NCI-H2107 treated with DMSO at 0.1 percent for 48 hours (cell line): ENCODE data around the gene MBOAT7.
A peak's percentile ranks its signal among the peaks of the same experiment; 100 is the strongest.
"Not testable (repeated sequence)": the region's sequence is repeated elsewhere in the genome, so short reads cannot be mapped to it uniquely, and the experiment has no call there.

Experiments
- DNase-seq: peaks from one replicate; lab custom pipeline; 2025; ENCODE audit not compliant: unreplicated experiment; lab: John Stamatoyannopoulos, UW

Gene MBOAT7

DNA sequence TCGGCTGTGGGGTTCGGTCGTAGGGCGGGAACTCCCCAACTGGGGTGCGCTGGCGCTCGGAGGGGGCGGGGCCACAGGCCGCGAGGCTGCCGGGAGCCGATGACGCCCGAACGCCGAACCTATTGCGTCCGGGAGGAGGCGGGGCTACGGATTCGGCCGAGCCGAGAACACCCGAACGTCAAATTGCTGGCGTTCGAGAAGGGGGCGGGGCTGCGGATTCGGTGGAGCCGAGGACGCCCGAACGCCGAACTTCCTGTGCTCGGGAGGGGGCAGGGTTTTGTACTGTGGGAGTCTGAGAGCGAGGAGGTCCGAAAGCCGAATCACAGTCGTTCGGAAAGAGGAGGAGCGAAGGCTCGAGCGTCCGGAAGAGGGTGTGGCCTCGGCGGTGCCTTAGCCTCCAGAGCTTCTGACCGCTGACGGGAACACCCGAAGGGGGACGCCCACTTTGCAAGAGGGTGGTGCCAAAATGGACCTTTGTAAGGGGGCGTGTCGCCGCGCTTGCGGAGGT, 1.2 kb upstream of the MBOAT7 start:
- DNase-seq: peak; percentile 97

DNA sequence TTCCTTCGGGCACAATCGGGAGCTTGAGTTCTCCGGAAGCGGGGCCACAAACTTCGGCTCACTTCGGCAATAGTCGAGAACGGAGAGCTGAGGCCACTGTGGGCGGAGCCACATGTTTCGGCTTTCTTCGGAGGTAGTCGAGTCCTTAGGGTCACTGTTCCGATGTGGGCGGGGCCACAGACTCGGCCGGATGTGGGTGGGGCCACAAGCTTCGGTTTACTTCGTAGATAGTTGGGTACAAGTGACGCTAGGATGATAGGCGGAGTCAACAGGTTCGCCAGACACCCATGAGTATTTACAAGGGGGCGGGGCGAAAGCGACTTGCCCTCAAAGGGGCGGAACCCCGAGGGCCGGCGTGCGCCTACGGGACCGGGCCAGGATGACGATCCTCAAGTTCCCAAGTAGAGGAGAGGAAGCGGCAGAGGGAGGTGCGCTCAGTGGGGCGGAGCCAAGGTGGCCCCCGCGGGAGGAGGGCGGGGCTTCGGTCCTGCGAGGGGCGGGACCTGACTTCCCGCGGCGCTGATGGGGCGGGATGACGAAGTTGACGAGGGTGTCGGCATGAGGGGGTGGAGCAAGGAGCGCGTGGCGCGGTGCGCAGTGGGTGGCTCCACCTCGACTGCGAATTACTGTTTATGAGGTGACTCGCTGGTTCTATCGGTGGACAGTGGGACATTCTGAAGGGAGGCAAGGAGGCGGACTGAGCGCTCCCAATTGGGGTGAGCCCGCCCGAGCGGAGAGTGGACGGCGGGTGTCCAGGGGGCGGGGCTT, 539 bp upstream of the MBOAT7 start:
- DNase-seq: peak; percentile 99

DNA sequence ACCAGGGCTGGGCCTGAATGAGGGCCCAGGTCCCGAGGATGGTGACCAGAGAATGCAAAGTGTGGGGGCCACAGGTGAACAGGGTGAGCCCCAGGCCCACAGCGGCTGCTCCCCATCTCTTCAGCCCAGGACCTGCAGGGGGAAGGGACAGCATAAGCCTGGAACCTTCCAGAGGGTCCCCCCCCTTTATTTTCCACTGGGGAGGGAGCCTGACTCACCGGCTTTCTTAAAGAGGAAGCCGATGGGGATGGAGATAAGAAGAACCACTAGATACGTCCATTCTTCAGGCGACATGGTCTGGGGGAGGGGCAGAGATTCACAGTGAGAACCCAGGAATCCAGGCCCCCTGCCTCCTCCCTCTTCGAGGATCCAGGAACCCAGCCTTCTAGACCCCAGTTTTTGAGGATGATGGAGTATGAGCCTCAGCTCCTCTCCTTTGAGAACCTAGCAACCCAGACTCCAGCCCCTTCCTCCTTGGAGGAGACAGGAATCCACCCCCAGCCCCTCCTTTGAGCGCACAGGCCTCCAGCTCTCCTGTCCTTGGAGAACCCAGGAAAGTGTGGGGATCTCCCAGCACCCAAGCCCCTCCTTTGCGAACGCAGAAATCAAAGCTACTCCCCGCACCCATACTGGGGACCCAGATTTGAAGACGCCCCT, 1.0 kb downstream of the MBOAT7 start:
- DNase-seq: no peak

DNA sequence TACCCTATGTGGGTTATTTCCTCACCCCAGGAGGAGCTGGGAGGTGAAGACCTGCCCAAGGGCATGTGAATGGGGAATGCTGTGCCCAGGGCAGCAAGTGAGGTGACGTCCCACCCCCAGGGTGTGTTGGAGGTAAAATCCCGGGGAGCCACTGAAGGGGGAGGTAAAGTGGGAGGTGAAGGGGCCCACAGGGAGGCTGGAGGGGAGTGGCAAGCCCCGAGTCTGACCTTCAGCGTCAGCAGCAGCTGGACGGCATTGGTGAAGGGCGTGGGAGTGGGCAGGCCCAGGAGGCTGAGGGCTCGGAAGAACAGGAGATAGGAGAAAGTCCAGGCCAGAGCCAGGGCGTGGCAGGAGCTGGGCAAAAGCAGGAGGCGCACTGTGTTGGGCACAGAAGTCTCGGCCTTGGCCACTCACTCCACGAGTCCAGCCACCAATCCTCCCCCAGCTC, 2.4 kb downstream of the MBOAT7 start:
- no peak for DNase-seq

DNA sequence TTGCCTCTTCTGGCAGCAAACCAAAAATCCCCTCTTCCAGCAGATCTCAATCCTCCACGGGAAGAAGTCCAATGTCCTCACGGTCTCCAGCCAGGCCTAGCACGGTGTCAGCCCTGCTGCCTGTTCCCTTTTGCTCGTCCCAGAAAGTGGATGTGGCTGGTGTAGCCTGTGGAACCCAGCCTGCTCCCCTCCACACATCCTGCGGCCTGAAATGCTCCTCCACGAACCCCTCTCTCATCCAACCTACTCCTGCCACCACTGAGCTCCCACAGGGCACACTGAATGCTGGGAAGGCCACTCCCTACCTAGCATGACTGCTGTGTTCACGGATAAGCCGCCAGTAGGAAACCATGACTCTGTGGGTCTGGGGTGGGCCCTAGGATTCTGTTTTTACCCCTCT, 3.0 kb downstream of the MBOAT7 start:
- DNase-seq: no peak

DNA sequence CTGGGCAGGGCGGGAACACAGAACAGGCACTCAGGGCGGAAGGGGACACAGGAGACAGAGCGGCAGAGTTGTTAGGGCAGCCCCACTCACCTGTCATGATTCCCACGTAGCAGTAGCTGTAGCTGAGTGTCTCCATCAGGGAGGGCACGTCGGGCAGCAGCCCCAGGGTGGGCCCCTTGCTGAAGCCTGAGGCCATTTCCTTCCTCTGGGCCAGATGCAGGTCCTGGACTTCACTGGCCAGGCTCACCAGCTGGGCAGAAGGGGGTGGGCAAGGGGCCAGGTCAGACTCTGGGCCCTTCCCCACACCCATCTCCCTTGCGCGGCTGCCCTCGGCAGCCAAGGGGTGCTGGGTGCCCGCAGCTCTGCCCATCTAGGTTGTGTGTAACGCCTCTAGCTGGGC, 5.9 kb downstream of the MBOAT7 start:
- no peak for DNase-seq

DNA sequence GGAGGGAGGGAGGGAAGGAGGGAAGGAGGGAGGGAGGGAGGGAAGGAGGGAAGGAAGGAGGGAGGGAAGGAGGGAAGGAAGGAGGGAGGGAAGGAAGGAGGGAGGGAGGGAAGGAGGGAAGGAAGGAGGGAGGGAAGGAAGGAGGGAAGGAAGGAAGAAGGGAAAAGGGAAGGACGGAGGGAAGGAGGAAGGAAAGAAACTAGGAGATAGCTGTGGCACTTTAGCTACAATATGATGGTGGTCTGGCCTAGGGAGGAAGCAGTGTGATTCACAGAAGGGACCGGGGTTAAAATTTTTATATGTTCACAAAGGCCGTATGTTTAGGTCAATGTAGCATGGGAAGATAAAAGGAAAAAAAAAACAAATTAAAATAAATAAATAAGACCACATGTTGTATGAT, 7.5 kb downstream of the MBOAT7 start:
- not testable (repeated sequence) for DNase-seq

DNA sequence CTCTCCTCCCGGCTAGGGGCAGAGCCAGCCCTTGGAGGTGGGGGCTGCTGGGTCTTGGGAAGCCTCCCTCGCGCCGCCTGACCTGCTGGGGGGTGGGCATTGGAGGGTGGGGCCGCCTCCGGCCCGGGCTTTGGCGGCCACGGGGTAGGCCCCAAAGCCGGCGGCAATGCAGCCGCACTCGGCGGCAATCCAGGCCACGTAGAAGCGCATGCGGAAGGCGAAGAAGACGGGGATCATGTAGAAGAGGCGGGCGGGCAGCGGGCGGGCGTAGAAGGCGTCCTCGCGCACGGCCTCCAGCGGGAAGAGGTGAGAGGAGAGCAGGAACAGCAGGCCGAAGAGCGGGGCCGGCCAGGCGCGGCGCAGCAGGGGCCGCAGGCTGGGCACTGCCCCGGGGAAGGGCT, 8.7 kb downstream of the MBOAT7 start:
- DNase-seq: no peak

DNA sequence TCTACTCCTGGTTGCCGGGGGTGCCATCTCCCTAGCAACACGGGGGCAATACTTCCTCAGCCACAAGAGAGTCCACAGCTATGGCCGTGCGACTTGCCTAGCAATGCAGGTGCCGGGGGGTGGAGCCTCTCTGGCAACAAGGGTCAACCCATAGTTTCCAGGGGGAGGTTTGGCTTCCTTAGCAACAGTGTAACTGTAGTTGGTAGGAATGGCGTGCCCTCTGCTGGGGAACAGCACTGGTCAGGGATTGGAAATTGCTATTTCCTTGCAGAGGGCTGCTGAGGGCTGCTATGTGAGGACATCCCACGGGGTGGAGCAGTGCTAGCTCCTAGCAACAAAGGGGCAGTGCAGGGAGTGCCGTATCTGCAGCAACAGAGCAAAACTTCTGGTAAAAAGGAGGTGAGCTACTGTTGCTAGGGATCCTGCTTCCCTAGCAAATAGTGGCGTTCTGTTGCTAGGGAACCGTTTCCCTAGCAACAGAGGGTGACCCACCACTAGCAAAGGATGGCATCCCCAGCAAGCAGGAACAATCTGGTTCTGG, 9.4 kb downstream of the MBOAT7 start:
- DNase-seq: peak; percentile 74

DNA sequence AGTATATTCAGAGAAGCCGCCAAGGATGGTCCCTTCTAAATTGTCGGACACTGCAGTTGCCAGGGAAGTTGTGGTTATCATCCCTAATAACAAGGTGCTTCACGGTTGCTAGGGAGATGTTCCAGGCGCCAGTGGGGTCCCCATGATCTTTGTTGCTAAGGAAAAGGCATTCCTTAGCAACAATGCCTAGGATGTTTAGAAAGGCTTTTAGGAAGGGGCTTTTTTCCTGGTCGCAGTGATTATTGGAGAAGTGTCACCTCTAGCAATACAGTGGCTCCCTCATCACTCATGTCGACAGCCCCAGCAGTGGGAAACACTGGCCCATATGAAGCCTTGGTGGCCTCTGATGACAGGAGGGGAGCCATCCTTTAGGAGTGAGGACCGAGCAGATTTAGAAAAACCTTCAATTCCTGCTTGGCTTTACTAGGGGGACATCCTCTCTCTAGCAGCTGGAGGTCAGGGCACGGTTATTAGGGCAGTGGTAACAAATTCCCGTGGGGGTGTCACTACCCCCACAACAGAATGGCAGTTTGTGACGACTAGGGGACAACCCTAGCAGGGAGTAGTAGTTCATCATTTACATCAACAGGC, 10.0 kb downstream of the MBOAT7 start:
- no peak for DNase-seq

DNA sequence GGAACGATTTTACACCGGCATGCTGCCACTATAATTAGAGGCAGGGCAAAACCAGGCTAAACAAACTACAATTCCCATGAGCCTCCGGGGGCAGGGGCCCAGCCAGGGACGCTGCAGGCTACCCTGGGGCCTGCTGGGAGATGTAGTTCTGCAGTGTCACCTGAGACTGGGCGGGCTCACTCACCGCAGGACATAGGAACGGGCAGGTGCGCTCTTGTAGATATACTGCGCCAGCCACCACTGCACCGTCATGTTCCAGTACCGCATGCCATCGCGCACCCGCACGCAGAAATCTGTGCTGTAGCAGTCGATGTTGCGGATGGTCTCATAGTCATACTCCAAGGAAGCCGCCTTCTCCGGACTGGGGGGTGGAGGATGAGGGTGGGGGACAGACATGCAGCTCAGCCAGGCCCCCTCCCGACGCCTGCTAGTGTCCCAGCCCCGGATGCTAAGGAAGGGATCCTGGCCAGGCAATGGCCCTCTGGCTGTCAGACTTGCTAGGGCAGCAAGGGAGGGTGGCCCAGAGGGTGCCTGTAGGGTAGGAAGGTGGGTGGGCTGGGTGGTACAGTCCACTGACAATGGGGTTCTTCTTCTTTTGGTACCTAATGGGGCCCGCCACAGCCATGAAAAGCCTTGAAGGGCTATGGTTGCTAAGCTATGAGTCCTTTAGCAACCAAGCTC, 10.7 kb downstream of the MBOAT7 start:
- peak; percentile 67 for DNase-seq

DNA sequence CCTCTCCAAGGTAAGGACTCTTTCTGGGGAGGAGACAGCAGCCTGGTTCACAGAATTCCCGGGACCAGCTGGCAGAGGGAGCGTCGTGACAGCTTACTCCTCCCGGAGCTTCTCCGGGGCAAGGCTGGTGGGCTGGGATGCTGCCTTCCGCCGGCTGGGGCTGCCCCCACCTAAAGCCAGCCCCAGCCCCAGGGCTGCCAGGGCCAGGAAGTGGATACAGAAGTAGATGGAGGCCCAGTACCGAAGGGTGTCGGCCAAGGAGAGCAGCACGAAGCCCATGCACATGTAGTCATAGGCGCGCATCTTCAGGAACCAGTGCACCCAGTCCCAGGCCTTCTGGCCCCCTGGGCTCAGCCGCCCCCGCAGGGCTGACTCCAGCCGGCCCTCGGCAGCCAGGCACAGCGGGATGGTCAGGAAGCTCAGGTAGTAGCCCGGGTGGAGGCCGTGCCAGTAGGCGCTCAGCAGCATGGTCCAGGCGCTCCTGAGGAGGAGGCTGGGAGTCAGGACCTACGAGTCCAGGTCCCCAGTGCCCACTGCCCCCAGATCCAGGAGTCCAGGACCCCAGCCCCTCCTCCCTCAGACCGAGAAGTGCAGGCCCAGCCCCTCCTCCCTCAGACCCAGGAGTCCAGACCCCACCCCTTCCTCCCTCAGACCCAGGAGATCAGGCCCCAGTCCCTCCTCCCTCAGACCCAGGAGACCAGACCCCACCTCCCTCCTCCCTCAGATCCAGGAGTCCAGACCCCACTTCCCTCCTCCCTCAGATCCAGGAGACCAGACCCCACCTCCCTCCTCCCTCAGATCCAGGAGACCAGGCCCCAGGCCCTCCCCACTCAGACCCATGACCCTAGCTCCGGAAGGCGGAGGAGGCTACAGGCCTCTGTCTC, 15.2 kb downstream of the MBOAT7 start:
- DNase-seq: no peak

DNA sequence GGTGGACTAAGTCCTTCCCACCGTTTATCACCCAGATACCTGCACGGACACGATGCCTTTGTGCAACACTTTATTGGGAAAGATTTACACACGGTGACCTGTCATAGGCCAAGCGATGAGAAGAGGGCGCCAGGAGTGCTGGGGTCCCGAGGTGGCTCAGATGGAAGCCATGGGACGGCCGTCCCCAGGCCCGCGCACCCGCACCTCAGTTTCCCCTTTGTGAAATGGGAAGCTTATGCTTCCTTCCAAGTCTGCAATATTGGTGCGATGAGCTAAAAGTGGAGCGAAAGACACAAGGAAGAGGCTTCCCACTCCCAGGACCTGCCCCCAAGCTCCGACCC, 16.1 kb downstream of the MBOAT7 start:
- no peak for DNase-seq

DNA sequence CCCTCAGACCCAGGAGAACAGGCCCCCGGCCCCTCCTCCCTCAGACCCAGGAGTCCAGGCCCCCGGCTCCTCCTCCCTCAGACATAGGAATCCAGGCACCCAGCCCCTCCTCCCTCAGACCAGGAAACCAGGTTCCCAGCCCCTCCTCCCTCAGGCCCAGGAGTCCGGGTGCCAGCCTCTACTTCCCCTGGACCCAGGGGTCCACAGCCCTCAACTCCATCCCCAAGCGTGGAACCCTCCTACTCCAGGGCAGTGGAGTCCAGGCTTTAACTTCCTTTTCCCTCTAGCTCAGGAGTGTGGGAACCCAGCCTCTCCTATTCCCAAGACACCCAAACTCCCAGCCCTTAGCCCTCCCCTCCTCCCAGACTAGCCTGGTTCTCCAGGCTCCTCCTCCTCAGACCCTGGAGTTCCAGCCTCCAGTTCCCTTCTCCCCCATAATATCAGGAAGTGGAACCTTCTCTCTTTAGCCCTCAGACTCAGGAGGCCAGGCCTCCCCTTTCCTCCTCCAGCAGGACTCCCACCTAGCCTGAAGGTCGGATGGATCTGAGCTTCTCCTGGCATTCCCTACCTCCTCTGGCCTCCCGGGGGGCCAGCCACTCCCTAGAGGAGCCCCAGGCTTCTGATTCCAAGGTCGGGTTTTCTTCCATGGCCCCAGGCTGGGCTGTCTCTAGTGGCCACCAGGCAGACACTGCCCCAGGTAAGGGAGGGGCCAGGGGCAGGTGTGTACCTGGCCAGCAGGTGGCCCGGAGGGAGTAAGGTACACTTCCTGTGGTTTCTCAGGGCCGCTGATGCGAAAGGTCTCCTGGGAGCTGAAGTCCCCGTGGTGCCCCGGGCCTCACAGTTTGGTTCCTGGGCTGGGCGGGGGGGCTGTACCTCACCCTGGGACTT, 16.7 kb downstream of the MBOAT7 start, which contains the start of gene TMC4:
TMC4 (minus strand) TSS at position 690 of the 888 bp plus-strand sequence; CDS start at position 647, 43 bp downstream.
- DNase-seq: peak; percentile 67

DNA sequence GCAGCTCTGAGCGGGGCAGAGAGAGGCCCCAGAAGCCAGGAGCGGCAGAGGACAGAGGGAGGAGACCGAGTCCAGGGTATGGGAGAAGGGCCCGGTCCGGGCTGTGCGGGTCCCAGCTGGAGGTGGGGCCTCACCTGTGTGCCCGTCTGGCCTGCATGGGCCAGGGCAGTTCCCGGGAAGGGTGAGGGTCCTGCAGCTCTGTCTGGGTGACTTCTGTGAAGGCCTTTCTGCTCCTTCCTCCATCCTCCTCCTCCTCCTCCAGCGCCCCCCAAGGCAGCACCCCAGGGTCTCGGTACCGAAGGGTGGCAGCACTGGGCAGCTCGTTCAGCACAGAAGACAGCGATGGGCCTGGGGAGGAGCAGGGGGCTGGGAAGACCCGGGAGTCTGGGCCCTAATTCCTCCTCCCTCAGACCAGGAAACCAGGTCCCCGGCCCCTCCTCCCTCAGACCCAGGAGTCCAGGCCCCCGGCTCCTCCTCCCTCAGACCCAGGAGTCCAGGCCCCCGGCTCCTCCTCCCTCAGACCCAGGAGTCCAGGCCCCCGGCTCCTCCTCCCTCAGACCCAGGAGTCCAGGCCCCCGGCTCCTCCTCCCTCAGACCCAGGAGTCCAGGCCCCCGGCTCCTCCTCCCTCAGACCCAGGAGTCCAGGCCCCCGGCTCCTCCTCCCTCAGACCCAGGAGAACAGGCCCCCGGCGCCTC, 17.5 kb downstream of the MBOAT7 start:
- DNase-seq: not testable (repeated sequence)

DNA sequence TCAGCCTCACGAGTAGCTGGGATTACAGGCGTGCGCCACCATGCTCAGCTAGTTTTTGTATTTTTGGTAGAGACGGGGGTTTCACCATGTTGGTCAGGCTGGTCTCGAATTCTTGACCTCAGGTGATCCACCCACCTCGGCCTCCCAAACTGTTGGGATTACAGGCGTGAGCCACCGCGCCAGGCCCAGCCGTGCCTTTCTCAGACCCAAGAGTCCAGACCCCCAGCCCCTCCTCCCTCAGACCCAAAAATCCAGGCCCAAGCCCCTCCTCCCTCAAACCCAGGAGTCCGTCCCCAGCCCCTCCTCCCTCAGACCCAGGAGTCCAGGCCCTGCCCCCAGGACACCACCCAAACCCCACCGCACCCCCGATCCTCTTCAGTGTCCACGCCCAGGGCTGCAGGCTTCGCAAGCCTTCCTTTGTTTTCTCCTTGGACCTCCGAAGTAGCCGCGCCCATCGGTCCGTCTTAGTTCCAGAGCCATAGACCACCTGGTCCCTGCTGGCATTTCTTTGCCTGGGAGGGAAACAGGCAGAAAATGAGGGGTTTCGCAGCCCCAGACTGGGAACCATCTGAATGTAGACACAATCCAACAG, 20.1 kb downstream of the MBOAT7 start:
- DNase-seq: no peak

DNA sequence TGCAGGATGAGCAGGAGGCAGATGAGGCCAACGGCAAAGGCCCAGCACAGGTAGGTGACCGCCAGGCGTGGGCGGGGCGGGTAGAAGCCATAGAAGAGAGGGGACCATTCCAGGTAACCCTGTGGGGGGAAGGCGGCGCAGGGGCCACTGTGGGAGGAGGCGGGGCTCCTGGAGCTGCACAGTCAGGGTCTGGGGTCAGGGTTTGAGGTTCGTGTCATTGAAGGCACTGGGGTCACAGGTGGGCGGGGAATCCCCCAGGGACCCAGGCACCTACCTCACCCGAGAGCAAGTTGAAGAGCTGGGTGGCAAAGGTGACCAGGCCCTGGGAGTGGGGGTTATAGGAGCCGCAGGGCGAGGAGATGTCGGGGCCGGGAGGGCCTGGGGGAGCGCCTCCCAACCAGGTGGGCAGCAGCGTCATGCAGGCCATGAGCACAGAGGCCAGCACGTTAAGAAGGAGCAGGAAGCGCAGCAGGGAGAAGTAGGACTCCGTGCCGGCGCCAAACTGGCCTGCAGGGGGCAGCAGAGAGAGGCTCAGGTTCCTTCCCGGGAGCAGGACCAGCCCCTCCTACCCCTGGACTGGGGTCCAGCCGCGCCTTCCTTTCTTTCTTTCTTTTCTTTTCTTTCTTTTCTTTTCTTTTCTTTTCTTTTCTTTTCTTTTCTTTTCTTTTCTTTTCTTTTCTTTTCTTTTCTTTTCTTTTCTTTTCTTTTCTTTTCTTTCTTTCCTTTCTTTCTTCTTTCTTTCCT, 21.0 kb downstream of the MBOAT7 start:
- DNase-seq: peak; percentile 61

DNA sequence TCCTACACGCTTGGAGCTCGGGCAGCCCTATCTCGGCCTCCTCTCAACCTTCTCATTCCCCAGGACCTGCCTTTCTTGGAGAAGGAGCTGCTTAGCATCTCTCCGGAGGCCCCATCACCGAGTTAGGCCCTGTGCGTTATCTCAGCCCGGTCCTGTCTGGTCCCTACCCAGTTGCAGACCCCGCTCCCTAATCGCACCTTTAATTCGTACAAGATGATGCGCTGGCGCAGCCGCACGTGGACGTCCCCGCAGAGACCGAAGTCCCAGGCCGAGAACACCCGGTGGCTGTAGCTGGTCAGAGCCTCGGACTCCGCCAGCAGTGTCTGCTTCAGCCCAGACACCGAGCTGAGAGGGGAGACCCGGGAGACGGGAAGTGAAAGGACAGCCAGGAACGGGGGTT, 24.2 kb downstream of the MBOAT7 start:
- DNase-seq: no peak
